Effector CD8-positive, alpha-beta T cell (primary cell): ENCODE data around the gene NODAL.

Experiments
- DNase-seq: peaks from one replicate; lab custom pipeline; 2025; lab: John Stamatoyannopoulos, UW

The NODAL gene

DNA sequence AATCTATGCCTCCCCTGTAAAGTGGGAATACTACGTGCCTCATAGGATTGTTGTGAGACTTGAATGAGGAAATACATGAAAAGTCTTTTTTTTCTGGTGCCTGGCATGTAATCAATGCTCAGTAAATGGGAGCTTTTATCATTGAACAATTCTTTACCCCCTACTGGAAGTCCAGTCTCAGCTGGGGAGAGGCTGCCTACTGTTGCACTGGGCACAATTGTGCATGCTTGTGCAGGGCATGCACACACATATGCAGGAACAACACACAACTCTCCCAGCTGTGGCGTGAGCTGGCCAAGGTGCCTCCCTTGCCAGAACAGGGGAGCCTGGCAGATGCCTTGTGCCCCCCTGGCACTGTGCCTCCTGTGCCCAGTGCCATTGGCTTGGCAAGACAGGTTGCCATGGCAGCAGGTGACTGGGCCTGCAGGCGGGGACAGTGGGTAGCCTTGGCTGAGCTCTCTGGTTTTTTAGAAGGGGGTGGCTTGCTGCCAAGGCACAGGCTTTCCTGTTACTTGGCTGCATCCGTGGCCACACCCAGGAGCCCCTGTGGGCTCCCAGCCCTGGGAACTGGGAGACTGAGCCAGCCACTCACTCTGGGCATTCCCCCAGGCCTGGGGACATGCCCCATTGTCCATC lies 21.0 kb upstream of the NODAL start:
- no peak for DNase-seq

DNA sequence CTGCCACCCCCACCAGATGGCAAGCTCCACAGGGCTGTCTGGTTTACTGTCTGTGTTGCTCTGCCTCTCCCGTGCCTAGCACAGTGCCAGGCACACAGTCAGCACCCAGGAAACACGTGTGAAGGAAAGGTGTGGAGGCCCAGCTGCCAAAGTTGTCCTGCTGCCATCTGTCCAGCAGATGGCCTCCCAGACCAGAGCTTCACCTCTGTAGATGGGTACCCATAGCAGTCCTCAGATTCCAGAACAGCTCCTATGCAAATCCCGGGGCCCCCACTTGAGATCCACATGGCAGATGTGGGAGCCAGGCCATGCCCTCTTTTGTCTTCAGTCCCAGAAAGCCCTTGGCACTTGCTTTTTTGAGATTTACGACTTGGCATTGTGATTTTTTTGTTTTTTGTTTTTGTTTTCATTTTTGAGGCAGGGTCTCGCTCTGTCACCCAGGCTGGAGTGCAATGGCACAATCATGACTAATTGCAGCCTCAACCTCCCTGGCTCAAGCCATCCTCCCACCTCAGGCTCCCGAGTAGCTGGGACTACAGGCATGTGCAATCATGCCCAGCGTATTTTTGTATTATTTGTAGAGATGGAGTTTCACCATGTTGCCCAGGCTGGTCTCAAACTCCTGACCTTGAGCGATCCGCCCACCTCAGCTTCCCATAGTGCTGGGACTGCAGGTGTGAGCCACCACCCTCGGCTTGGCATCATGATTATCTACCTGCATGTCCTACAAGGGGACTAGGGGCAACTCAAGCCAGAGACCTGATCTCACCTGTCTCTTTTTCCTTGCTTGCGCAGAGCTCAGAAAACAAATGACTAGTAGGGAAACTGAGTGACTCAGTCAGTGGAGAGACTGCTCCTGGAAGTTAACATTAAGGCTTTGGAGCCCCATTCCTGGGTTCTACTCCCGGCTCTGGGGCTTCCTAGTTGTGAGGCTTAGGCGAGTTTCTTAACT lies 20.2 kb upstream of the NODAL start:
- DNase-seq = no peak

DNA sequence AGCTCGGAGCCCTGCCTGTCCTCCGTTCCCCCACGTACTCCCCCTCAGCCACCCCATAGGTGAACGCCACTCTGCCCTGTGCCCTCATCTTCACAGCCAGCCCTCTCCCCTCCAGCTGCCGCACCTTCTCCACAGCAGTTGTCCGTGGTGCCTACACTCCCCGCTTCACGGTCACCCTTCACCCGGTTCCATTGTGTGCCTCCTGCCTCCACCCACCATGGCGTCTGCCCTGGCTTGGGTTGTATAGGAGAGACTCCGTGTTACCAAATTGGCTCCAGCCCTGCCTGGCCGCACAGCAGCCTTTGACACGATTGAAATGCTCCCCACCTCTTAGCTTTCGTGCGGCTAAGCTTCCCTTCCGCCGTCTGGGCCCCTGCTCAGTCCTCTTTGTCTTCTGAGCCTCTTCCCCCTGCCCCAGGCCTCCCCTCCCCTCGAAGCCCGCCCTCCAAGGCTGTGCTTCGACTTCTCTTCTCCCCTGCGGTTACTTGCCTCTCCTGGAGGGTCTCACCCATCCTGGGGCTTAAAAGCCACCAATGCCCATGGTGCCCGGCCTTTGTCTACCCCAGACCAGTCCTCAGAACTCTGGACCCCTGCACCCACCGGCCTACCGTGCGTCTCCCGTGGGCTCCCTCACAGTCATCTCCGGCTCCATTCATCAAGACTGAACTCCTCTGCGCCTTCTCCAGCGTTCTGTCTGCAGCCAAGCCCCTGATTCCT lies 18.5 kb upstream of the NODAL start:
- DNase-seq = no peak

DNA sequence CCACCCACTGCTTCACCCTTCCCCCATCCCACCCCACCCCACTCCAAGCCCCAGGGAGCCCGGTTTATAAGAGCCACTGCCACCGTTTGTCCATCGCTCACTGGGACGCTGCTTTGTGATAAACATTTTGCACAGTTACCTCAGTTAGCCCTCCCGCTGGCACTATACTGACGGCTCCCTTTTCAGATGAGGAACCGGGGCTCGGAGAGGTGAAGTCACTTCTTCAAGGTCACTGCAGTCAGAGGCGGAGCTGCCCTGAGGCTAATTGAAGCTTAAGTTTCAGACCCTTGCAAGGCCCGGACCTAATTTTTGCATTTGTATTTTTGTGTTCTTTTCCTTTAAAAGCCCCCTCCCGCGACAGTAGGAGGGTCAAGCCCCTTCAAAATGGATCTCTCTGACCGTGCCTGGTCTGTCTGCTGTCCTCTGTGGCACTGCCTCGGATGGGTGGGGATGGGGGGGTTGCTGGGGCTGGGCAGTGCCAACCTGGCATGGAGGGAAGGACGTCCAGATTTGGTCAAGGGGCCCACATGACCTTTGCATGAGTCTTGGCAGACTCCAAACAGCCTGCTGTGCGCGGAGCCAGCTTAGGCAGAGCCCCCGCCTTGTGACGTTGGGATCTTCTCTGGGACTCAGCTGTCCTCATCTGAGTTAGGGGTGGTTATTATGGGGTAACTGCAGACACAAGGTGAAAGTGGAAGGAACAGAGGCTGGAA lies 17.7 kb upstream of the NODAL start:
- DNase-seq = no peak

GRCh38 chr10:70458329-70459060 lies 17.0 kb upstream of the NODAL start:
- DNase-seq = no peak

DNA sequence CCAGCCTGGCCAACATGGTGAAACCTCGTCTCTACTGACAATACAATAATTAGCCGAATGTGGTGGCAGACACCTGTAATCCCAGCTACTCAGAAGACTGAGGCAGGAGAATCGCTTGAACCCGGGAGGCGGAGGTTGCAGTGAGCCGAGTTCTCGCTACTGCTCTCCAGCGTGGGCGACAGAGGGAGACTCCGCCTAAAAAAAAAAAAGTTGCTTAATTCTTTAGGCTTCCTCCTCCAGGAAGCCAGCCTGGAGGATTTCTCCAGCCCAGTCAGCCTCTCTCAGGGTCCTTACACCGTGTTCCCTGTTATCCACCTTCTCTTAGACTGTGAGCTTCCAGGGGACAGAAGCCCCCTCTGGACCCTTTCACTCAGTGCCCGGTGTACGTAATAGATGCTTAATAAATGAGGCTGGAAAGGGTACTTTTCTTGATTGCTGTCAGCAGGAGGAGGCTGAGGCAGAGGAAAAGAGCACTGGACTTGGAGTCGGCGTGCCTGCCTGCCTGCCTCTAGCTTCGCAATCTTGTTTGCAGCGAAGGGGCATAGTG lies 16.4 kb upstream of the NODAL start:
- no peak for DNase-seq

DNA sequence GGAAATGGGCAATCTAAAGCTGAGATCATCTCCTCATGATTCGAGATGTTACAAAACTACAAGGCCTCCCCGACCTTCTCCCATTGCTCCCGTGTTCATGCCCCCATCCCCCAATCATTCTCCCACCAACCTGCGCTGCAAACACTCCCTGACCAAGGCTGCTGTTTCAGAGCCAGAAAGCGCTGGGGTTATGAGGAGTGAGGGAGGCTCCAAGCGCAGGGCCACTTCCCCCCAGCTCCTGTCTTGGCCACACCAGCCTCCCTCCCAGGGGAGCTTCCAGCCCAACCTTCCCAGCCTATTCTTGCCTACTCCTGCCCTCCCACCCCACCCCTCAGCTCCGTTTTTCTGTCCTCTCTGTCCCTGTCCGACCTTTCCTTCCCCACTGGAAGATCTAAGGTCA lies 14.7 kb upstream of the NODAL start:
- DNase-seq = no peak

GRCh38 chr10:70455213-70455630 lies 13.7 kb upstream of the NODAL start:
- DNase-seq = no peak

DNA sequence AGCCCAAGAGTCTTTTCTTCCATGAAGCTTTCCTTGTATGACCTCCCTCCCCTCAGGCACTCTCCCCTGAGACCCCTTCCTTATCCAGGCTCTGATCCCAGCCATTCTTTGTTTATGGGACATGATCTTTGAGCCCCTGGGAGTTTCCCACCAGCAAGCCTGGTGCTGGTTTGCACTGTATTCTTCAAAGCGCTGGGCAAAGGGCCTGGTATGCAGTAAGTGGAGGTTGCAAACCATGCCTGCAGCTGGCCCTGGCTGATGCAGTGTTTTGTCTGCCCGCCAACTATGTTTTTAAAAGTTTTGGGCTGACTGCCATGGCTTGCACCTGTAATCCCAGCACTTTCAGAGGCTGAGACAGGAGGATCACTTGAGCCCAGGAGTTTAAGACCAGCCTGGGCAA lies 6.8 kb upstream of the NODAL start:
- no peak for DNase-seq

DNA sequence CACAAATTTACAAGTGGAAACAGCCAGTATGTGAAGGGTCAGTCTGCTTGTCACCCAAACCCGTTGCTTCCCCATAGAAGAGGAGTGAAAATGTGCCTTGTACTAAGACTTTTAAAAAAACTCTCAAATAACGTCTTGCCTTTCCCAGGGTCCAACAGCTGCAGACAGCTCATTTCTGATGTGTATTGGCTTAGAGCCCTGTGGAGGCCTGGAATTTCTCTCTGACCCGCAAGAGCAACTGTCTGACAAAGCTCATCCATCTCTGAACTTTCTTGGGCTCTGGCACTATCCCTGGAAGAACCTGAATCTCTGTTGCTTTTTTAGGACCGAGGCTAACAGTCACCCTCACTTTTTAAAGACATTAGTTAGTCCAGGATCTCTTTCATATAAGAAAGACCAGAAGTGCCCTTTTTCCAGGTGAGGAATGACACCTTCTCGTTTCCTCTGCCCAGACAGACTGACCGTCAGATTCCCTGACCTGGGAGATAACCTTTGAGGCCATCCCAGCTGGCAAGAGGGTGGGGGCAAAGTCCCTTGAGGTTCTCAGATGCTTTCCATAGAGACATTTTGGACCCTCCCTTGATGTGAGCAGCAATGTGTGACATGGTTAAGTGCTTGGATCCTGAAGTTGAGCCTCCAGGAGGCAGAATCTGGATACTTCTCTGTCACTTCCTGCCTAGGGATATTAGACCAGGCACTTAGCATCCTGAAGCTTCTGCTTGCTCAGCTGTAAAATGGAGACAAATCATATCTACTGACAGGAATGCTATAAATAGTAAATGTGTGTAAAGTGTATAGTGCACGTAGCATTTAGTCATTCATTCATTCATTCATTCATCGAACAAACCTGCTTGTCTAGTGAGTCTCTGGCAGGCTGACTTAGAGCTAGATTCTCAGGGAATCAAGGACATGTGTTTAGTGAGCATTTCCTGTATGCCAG lies 4.5 kb upstream of the NODAL start:
- no peak for DNase-seq

DNA sequence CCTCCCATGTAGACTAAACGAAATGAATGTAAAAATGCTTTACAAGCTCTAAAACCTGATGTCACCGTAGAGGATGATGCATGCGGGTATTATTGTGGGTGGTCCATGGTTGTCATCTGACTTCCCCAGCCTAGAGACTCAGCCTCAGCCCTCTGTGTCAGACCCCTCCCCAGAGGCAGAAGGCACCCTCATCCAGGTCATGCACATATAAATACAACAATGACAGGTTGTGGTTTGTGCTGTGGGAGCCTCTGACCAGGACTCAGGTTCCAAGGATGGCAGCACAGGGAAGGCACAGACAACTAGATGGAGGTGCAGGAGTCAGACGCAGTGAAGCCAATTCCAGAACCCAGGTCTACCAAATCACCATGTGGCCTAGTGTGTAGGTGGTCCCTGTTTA lies 3.3 kb upstream of the NODAL start:
- DNase-seq = no peak

DNA sequence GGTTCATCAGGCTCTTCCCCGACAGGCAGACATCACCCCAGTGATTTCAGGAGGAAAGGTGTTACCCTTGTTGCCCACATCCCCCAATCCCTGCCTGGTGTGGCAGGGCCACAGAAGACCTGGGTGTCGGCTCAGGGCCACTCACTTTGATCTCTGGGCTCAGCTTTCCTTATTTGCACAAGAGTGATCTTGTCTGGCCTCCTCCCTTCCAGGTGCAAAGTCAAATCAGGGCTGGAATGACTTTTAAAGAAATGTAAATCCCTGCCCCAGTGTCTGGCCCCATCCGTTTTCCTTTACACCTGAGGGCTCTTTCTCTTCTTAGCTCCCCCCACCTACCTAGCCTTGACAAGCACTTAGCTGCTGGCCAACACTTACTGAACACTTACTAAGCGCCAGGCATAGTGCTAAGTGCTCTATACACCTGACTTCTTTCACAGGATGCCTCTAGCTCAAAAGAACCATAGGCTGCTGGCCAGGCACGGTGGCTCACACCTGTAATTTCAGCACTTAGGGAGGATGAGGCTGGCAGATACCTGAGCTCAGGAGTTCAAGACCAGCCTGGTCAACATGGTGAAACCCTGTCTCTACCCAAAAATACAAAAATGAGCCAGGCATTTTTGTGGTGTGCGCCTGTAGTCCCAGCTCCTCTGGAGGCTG lies 979 bp upstream of the NODAL start:
- no peak for DNase-seq

- no peak for DNase-seq
Measured at GRCh38 chr10:70441895-70442309, 421 bp upstream of the NODAL start.

GRCh38 chr10:70440296-70441160 lies 953 bp downstream of the NODAL start:
- DNase-seq = no peak

DNA sequence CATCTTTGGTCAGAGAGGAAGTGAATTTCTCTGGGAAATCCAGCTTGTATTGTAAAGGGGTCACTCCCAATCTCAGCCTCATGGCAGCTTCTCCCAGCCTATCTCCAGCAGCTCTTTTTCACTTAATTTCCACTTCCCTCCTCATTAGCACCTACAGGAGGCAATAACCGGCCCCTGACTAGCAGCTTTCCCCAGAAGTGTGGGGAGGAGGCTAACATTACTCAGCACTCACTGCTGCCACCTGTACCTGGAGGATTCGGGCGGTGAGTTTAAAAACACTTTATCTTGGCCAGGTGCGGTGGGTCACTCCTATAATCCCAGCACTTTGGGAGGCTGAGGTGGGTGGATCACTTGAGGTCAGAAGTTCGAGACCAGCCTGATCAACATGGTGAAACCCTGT lies 3.8 kb downstream of the NODAL start:
- no peak for DNase-seq

- no peak for DNase-seq
Measured at GRCh38 chr10:70435241-70436085, 6.0 kb downstream of the NODAL start.

DNA sequence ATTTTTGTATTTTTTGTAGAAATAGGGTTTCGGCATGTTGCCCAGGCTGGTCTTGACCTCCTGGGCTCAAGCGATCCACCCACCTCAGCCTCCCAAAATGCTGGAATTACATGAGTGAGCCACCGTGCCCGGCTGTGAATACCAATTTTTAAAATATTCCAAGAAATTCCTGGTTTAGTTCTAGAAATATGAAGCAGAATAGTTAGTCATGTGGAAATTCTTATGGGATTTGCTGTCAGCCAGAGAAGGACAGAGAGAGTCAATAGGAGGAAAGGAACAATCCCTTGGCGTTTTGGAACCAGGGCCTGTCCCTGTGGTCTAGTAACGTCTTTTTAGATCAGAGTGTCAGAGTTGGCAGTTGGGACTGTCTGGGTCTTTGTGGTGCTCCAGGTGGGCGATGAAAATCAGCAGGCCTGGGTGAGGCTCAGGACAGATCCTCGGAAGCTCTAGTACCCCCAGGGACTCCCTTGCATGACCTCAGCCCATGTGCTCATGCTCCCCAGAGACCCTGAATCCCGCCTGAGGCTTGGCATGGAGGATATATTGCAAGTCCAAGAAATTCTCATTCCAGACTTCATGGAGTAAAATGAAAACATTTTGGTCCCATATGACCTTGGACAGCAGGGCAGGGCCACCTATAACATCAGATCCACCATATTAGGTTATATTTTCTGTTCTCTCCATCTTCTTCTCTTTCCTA lies 7.8 kb downstream of the NODAL start:
- no peak for DNase-seq
